ENCODE measurements around the gene SOX18.
A peak's percentile ranks its signal among the peaks of the same experiment; 100 is the strongest.

Gene SOX18

DNA sequence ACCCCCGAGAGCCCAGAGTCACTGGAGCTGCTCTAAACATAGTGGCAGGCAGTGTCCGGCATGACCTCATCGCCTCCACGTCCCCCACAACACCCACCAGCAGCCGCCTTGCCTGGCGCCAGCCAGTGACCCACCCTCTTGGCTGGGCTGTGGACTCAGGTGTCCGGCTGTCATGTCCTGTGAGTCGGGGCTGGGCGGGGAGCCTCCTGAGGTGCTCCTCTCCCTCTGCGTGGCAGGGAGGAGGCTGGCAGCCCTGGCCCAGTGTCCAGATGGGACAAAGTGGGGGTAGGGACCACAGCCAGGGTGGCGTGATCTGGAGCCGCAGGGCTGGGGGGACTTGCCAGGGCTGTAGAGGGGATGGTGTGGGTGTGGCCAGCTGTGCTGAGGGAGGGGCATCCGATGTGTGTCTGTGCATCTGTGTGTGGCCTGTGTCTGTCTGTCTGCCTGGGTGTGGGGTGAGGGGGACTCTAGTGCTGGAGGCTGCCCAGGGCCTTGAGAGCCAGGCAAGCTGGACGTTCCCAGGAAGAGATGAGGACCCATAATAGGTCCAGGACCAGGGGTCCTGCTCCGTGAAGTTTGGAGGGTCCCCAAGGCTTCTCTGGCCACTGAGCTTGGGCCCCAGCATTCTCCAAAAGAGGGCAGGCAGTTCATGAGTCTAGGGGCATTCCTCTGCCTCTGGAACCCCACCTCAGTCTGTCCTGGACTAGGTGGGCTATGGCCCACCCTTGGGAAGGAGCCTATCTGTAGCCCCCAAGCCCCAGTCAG, 2.3 kb upstream of the SOX18 start:
- DNase-seq = no peak

GRCh38 chr20:64051033-64051452, 1.6 kb upstream of the SOX18 start:
- DNase-seq = no peak

DNA sequence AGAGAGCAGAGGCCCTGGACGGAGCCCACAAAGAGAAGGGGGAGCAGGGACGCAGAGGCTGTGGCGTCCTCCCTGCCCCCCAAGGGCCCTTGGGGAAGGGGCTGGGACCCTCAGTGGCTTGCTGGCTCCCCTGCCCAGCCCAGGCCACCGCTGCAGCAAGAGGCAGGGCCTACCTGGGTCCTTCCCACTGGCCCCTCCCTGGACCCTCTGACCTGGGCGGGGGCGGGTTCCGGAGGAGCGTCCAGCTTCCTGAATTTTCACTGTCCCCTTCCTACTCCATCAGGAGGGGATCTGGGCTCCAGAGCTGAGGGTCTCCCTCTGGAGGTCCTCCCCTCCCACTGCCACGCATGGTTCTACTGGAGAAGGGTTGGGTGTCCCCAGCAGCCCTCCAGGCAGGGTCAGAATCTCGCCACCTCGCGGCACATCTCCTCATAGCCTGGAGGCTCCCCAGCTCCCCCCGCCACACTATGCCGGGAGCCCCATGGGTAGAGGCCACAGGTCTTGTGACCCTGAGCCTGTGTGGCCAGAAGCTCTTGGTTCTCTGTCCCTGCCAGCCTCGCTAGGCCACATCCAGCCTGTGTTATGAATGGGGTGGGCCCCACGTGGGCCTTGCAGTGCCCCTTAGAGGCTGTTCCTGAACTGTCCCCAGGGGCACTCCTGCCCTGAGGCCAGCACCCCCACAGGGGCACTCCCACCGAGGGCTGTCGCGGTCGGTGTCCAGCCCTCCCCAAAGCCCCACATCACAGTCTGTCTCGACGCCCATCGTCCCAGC, 1.0 kb upstream of the SOX18 start:
- no peak for DNase-seq

GRCh38 chr20:64049878-64050260, 430 bp upstream of the SOX18 start:
- no peak for DNase-seq

DNA sequence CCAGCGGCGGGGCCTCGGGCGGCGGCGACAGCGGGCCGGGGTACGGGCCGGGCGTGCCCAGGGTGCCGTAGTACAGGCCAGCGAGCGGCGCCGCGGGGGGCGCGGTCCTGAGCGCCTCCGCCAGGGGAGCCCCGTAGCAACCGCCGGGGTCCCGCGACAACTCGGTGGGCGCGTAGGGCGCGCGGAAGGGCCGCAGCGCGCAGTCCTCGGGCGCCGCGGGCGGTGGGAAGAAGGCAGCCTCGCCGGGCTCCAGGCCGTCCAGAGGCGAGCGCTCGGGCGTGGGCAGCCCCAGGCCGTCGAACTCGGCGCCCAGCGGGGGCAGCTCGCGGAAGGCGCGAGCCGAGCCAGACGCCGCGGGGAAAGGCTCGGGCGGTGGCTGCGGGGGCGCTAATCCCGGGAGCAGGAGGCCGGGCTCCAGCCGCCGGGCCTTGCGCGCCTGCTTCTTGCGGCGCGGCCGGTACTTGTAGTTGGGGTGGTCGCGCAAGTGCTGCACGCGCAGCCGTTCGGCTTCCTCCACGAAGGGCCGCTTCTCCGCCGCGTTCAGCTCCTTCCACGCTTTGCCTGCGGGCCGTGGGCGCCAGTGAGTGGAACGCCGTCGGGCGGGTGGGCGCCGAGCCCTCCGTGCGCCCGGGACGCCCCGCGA, 916 bp downstream of the SOX18 start:
- no peak for DNase-seq

- DNase-seq = no peak
These were observed 1.5 kb downstream of the SOX18 start for GRCh38 chr20:64047968-64048401.

GRCh38 chr20:64047046-64047389, 2.4 kb downstream of the SOX18 start:
- no peak for DNase-seq

- DNase-seq = no peak
These were observed 4.0 kb downstream of the SOX18 start for GRCh38 chr20:64045346-64046011.

- DNase-seq = no peak
These were observed 4.8 kb downstream of the SOX18 start for GRCh38 chr20:64044484-64045247.

DNA sequence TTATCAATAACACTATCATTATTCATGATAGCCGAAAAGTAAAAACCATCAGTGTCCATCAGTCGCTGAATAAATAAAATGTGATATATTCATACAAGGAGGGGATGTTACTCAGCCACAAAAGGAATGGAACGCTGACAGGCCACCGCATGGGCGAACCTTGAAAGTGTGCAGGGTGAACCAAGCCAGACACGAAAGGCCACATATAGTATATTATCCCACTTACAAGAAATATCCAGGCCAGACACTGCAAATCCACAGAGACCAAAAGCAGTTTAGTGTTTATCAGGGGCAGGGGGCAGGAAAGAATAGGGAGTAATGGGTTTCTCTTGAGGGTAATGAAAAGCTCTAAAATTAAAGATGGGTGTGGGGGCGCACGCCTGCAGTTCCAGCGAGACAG, 5.7 kb downstream of the SOX18 start:
- DNase-seq = no peak

DNA sequence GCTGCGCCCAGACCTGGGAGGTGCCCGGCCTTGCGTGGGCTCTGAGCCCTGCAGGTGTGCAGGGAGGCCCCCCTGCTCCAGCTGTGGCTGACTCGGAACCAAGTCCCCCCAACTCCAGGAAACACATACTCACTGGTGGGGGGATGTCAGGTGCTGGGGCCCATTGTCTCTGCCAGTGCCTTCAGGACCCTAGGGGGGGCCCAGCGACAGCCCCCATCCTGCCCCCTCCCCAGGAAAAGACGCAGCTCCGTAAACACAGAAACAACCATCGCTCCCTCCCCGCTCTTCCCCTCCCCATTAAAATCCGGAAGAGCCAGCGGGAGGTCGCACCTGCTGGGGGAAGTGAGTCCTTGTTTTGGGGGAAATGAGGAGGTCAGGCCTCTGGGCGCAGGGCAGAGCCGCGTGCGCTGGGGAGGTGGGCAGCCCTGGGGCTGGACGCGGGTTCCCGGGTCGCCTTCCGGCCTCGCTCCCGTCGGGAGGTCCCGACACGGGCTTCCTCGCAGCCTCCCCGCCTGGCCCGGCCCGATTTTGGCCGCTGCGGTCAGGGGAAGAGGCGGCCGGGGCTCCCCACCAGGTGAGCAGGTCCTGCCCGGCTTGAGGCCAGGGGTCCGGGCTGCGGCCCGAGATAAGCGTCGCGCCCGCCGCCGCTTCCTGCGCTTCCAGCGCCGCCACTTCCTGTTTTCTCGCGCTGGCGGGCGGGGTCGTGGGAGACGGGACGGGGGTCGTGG, 7.2 kb downstream of the SOX18 start:
- DNase-seq = no peak

GRCh38 chr20:64041781-64042053, 7.7 kb downstream of the SOX18 start:
- DNase-seq = no peak

DNA sequence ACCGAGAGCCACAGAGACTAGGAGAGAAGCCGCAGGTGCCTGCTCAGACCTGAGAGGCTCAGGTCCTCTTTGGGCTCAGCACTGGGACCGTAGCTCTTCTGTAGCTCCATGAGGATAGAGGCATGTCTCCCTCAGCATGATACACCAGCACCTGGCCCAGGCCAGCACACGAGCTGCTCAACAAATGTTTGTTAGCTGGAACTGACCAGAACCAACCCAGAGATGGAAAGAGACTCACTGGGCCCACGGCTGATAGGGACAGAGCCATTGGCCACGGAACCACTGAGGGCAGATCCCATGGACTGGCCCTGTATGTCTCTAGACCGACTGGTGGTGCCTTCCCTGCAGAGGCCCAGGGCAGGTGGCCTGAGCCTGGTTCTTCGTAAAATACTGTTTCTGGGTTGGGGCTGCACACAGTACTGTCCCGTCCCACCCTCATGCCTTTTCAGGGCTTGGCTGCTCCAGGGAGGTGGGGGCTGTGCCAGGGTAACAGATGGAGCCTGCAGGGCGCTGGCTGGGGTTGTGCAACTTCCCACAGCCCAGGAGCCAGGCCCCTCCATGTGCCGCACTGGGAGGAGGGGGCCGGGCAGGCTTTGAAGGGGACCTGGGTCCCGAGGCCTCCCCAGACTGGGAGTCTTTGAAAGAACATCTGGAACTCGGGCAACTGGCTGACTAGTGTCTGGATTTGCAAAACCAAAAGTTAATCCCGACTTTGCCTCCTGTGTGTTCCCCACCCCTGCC, 8.2 kb downstream of the SOX18 start:
- DNase-seq = no peak

DNA sequence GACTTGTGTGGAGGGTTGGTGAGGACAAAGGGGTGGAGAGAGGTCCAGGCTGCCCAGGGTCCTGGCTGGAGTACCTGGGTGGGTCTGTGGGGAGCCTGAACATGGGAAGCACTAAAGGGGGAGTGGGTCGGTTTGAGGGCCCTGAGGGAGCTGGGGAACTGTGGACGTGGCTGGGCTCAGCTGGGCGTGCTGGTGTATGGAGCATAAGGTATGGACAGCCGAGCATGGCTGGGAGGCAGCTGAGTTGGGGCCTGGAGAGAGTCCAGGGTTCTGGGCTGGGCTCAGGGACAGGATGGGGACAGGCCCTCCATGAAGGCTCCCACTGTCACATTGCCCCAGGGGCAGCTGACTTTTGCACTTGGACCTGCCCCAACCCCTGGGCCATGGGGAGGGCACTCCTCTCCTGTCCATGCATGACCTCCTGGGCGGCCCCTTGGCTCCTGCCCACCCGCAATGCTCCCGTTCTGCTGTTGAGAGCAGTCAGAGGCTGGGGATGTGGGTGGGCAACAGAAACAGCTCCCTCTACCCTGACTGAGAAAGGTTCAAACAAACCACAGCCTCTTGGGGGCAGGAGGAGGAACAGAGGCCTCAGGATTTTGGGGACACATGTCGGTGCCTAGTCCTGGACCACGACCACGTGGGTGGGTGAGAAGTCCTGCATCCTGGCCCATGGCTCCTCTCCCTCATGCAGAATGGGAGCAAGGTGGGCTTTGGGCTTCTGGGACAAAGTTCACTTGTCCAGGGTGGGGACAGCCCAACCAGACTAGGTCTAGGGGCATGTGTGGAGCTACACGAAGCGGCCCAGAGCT, 9.0 kb downstream of the SOX18 start:
- no peak for DNase-seq

- no peak for DNase-seq
These were observed 9.9 kb downstream of the SOX18 start for GRCh38 chr20:64039293-64040160.

DNA sequence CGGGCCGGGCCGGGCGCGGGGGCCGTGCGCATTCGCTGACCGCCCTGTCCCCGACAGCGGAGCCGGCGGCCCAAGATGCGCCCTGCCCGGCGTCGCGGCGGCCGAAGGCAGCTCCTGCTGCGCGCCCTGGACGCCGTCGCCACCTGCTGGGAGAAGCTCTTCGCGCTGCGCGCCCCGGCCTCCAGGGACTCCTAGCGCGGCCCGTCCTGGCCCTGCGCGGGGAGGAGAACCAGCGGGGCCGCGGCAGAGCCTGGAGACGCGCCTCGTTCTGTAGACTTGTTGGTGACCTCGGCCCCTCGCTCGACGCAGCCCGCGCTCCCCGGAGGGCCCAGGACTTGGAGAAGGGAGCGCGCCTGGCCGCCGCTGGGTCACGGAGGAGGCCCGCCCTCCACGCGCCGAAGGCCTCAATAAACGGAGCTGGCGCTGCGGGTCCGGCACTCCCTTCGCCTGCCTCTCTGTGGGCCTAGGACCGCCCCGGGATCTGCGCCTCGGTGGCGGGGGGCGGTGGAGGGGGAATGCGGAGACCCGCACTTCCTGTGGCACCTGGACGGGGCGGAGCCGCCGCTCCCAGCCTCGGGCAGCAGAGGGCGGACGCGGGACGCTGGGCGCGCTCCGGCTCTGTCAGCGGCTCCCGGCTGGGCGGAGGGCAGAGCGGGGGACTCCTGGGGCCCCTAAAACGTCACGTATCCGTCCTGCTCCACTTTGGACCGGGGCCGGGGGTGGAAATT, 10.7 kb downstream of the SOX18 start:
- peak; percentile 78 for DNase-seq

DNA sequence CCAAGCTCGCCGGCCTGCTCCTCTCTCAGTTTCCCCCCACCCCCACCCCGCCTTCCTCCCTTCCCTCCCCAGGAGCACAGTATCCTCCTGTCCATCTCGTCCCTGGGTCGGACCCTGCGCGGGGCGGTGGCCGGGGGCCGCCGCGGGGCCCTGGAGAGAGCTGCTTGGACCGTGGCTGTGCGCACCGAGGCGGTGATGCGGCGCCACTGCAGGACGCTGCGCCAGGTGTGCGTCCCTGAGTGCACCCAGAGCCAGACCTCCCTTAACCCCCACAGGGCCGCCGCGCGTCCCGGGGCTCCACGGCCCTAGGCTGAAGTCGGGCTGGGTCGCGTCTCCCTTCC, 11.2 kb downstream of the SOX18 start:
- DNase-seq = no peak

GRCh38 chr20:64037498-64038213, 11.8 kb downstream of the SOX18 start:
- DNase-seq = no peak

DNA sequence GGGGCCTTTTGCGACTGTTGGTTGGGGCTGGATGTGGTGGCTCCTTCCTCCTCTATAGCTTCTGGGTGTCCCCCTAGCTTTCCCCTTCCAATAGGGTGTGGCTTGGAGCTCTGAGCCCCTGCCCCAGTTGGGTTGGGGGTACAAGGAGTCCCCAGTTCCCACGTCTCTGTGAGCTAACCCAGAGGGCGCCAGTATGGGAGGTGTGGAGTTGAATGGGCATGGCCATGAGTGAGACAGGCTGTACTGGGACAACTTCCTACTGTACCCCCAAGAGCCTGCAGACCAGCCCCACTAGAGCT, 12.3 kb downstream of the SOX18 start:
- no peak for DNase-seq
